Suprapubic skin (tissue), 4 donors: ENCODE measurements around the gene TCF7.

ENCODE experiments used
- CTCF ChIP-seq, 2 donors: fragments of 200-600 bp in 1 of 2; fragments of 450-650 bp in 1 of 2; sonication (generic) in 1 of 2; IDR thresholded peaks; one replicate each; pipeline ENCODE4 v1.5.1; 2016 to 2019; ENCODE audit warnings: antibody characterized with exemption in 2 of 2, mild to moderate bottlenecking in 1 of 2, moderate library complexity in 1 of 2
- EP300 ChIP-seq: sonication (generic); formaldehyde crosslinking; IDR thresholded peaks from one replicate; pipeline ENCODE4 v1.6.1; 2017; ENCODE audit warnings: antibody characterized with exemption
- POLR2A ChIP-seq, 2 donors: fragments of 450-650 bp; IDR thresholded peaks; one replicate each; pipeline ENCODE4 v1.6.1; 2017; ENCODE audit warnings: antibody characterized with exemption in 2 of 2, mild to moderate bottlenecking in 2 of 2, moderate library complexity in 2 of 2
- POLR2AphosphoS5 ChIP-seq, 3 donors: sonication (generic); formaldehyde crosslinking; IDR thresholded peaks; one replicate each; pipeline ENCODE4 v1.6.1; 2017; ENCODE audit warnings: antibody characterized with exemption in 3 of 3

DNA sequence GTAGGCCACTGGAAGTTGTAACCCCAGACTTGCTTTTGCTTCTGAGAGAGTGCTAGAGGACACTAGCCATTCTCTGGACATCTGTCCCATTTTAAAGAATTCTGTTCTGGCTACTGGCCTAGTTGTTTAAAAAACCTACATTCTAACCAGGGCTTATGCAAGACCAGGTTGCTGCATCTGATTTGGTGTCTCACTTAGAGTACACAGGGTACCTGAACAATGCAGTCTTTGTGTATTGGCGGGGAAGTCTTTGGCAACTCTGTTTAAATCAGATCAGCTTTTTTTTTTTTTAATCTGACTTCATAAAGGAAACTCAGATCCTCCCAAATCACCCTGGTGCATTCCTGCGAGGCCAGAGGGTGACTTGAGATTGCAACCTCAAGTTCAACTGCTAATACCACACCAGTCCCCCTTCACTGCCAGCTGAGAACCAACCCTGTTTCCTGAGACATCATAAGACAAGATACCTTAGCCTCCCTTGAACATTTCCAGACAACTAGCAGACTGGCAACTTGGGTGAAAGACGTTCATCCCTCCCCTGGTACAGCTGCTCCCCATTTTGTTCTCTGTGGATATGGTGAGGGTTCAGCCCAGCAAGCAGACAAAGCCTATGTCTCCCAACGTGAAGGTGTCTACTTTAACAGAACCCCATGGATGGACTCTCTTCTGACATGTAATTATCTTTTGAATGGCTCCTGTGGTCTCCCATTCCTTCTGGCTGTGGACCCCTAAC is 35.3 kb downstream of the TCF7 start:
- no peak for TF ChIP-seq CTCF (IDR thresholded peaks at IDR 0.05)
- TF ChIP-seq EP300, result no peak
- no peak for TF ChIP-seq POLR2A (IDR thresholded peaks at IDR 0.05)
- TF ChIP-seq POLR2AphosphoS5 (IDR thresholded peaks at IDR 0.05), result no peak
